HG03039 (cell line): Measurements from ENCODE around the gene ACSS1.

Source experiments
- ATAC-seq: cut with Tn5 transposase; IDR thresholded peaks from one replicate; pipeline ENCODE4 v1.9.1; 2021; ENCODE audit warnings: mild to moderate bottlenecking, moderate library complexity; ENCODE audit not compliant: unreplicated experiment

Gene ACSS1

DNA sequence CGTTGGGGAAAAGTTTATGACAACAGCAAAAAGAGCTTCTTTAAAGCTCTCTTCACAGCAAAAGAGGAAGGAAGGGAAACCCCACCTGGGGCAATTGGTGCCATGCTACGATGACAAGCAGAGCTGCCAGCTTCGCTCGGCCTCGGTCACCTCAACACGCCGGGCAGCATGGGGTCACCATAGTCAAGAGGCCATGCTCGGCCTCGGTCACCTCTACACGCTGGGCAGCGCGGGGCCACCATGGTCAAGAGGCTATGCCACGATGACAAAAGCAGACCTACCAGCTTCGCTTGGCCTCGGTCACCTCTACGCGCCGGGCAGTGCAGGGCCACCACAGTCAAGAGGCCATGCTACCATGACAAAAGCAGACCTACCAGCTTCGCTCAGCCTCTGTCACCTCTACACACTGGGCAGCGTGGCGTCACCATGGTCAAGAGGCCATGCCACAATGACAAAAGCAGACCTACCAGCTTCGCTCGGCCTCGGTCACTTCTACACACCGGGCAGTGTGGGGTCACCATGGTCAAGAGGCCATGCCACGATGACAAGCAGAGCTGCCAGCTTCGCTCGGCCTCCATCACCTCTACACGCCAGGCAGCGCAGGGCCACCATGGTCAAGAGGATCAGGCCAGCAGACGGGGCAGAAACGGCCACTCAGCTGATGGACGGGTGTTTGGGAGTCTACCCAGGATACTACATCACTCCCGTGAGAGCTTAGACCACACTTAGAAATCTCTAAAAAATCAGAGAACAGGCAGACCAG lies 77.5 kb downstream of the ACSS1 start:
- ATAC-seq: no peak

DNA sequence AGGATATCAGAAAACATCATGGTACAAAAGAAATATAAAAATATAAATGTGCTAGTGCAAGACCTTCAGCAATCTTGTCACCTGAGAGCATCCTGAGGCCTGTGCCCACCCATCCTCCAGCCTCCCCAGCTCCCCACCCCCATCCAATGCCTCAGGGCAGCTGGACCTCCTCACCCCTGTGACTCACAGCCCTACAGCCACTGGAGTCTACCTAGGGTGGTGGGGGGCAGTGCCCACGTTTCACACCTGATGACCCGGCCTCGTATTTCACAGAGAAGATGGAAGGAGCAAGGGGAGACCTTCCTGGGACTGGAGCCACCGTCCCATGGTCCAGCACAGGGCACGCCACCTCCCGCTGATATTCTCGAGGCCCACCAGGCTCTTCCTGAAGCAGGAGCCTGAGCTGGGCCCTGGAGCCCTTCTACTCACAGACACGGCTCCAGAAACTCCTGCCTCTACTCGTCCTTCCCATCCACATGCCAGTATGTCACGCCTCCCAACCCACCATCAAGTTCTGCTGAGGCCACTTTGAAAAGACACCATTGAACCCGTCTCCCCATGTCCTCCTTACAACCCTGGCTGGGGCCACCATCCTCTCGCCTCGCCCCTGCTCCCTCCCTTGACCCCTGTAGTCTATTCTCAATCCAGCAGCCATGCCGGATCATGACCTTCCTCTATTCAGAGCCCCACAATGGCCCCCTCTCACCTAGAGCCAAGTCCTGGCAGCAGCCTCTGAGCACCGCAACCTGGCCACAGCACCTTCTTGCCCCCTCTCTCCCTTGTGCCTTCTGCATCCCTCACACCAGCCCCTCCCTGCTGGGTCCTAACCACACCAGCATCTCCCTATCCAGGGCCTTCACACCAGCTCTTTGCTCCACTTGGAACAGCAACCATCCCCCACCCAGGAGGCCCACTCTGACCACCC lies 78.6 kb downstream of the ACSS1 start:
- ATAC-seq: no peak

DNA sequence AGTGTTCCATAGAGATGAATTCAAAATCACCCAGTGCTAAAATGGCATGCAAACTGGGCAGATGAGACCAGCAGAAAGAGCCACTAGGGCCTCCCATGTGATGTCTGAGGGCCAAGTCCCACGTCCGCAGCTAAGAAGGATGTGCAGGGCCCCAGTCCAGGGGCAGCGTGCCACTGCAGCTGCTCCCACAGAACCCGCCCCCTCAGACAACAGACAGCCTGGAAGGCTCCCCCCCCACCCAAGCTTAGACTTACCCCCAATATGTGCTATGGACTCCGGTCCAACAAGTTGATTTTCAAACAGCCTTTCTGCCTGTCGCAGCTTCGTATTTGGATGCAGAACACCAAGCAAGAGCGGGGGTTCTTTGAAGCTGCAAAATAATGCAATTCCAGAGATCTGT lies 79.4 kb downstream of the ACSS1 start:
- no peak for ATAC-seq

DNA sequence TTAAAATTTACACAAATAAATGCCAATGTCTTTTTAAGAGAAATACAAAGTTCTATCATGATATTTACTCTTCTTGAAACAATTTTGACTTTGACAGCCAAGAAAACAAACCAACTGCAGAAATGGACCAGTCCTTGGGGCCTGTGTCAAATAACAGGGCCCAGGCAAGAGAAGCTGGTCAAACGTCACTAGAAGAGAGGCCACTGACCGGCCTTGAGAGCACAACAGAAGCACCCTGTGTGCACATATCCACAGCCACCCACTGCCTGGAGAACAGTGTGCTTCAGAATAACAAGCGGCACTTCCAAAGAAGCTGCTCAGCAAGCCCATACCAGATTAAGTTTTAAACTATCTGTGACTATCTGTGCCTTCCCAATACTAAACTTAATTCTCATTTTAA lies 80.1 kb downstream of the ACSS1 start:
- no peak for ATAC-seq

DNA sequence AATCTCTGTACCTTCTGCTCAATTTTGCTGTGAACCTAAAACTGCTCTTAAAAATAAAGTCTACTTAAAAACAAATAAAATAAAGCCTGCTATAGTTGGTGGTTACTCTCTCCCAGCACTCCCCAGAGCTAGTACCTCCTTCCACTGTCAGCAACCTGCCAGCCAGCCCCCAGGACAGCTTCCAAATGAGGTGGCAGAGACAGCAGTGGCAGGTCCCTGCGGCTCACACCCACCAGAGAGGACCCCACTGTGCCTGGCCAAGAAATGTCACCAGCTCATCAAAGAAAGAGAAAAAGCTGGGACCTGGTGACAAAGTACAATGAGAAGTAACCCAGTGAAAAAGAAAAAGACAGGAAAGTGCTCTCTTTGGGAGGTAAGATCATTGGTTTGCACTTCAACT lies 80.6 kb downstream of the ACSS1 start:
- ATAC-seq: no peak

DNA sequence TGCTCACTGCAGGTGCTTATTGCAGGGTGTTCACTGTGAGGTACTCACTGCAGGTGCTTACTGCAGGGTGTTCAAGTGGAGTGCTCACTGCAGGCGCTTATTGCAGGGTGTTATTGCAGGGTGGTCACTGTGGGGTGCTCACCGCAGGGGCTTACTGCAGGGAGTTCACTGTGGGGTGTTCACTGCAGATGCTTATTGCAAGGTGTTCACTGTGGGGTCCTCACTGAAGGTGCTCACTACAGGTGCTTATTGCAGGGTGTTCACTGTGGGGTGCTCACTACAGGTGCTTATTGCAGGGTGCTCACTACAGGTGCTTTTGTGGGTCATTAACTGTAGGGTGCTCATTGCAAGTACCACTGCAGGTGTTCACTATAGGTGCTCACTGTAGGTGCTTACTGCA lies 85.6 kb downstream of the ACSS1 start:
- no peak for ATAC-seq

DNA sequence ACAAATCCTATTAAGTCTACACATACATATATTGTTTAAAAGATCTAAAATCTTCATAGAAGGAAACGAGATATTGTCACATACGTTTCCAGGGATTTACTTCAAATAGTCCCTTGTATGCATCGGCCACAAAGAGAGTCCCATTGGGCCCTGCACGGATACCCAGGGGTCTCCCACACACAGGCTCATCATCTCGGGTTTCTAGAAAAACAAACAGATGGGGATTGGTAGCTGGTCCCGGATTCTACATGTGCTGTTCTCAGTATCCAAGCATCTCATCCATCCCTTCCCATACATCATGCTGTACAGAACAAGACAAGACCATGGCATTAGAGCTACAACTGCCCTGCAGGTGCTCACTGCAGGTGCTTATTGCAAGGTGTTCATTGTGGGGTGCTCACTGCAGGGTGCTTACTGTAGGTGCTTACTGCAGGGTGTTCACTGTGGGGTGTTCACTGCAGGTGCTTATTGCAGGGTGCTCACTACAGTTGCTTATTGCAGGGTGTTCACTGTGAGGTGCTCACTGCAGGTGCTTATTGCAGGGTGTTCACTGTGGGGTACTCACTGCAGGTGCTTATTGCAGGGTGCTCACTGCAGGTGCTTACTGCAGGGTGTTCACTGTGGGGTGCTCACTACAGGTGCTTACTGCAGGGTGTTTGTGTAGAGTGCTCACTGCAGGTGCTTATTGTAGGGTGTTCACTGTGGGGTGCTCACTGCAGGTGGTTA lies 86.4 kb downstream of the ACSS1 start:
- ATAC-seq: no peak

DNA sequence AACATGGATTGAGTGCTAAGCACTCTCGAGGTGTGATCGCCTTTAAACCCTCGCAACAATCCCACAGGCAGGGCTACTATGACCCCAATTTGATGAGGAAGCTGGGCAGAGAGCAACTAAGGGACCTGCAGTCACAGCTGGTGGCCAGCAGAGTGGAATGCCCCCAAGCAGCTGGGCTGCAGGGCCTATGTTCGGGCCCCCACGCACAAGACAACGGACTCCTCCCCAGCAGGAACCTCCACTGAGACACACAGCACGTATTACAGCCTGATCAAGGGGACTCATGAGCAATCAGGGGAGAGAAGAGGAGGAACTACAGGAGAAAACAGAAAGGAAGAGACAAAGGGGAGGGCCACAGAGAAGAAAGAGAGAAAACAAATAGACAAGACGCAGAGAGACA lies 87.2 kb downstream of the ACSS1 start:
- ATAC-seq: no peak

DNA sequence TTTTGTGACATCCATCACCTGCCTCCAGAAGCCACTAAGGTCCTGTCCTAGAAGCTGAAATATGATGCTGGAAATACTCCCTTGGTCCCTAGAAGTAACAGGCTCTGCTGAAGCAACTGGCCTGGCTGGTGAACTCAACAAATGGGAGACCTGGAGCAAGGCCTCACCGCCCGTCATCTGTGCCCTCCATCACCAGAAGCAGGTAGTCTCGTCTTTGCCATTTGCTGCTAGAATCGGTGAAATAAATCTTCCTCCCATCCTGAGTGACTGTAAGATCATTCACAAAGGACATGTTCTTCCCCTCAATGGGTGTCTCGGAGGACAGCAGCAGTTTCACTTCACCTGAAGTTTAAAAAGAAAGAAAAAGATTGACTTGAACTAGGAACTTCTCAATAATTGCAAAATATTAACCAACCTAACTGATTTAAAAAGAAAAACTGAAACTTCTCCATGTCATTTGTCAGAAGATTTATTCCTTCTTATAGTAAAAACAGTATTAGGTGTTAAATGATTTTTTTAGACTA lies 87.8 kb downstream of the ACSS1 start:
- ATAC-seq: no peak

DNA sequence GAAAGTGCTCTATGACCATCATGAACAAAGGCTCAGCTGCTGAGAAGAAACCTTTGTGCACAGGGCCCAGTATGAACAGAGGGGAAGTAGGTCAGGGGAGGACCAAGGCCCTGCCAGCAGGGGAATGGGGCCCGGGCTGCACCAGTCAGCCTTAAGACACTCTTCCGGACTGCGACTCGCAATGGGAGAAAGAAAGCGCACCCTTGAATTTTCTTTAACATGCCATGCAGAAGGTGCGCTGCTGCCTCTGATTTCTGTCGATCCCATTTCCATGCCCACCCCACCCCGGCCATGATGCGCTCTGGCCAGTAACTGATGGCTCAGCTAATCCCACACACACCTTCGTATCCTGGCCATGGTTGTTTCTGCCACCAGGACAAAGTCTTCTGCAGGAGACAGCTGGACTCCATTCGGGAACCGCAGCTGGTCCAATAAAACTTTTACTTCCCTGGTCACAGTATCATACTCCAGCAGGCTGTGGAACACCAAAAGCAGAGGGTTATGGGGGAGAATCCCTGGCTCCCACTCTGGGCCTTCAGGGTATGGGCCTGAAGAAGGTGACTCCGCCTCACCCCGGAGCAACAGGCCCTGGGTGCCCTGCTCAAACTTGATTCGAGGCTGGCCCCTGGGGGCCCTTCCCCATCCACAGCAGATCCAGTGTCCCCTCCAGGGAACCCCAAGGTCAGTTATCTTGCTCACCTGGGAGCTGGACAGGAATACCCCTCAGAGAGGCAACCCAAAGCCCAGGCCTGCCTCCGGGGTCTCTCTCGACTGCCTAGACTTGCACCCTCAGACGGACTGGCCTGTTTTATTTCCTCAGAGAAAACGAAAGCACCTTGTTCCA lies 88.5 kb downstream of the ACSS1 start:
- no peak for ATAC-seq

DNA sequence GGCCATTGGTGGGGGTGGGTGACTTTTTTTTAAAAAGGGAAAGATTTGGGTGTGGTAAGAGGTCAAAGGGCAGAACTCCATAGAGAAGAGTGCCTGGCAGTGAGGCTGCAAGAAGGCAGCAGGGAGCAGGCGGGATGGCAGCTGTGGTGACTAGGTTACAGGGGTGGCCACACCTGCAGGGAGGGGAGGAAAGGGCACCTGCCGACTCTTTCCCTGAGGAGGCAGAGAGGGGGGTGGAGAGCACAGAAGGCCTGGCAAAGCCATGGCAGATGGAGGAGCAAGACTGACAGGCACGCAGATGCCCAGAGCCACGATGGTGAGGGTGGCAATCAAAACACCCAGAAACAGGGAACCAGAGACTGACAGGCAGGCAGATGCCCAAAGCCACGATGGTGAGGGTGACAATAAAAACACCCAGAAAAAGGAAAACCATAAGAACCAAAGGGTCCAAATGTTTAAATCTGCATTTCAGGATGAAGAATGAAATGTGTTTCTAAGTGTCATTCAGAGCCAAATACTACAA lies 89.6 kb downstream of the ACSS1 start:
- no peak for ATAC-seq

DNA sequence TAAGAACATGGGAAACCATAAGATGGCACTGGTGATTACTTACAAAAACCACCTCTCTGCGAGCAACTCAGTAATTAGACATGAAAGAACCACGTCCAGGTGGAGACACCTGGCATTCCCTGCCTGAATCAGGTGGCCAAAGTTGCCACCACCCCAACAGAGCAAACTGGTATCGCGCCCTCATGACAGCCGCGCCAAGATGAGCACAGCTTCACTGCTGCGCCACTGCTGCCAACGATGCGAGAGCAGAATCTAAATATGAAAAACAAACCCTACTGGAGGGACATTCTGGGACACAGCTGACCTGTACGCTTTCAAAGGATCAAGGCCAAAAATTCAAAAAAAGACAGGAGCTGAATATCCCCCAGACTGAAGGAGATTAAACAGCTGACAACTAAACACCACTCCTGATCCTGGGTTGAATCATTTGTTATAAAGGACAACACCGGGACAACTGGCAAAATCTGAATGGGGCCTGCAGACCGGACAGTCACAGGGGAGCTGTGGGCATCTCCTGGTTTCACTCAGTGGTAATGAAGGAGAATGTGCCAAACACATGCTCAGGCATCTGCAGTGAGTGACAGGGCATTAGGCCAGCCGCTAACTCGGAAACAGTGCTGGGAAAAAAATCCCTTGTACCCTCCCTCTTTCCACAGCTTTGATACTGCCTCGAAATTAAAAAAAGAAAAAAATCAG lies 91.5 kb downstream of the ACSS1 start:
- ATAC-seq: no peak

DNA sequence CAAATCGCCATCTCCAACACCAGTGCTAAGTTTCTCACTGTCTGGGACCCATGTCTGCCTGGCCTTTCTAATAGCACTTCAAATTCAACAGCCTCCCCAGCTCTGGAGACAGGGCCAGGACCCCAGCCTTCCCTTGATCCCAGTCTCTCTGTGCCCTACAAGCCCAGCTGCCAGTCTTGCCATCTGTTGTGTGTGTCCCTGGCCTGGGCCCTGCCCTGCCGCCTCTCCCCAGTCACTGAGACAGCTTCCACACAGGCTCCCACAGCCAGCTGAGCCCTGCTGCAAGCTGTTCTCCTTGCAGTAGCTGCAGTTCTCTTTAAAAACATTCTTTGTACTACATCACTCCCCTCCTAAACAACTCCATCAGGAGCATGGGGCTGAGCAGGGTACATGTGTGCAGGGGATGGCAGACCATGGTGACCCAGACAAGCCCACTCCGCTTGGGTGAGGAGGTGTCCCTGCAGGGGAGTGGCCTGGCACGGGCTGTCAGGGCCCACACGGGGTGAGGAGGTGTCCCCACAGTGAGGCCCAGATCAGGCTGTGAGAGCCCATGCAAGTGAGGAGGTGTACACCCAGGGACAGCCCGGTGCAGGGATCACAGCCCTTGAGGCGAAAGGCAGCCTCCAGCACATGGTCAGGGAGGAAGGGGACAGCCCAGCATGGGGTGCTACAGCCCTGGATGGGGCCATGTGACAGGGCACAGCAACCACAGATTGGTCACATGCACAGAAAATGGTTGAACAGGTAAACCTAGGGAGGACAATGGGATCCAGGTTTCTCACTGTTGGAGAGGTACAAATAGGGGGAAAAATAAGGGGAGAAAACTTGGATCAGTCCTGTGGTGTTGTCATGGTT lies 92.6 kb downstream of the ACSS1 start:
- ATAC-seq: no peak

DNA sequence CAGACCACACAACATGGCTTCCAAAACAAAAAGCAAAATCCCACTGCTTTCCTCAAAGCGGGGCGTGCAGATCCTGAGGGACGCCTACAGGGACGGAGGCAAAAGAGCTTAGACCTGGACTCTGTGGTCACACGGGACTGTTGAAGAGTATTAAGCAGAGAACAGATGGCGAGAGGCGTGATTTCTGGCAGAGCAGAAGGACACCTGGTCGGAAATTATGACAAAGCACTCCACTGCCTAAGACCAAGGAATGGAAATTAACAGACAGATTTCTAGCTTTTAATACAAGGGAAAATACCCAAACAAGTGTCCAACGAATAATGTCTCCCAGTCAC lies 93.5 kb downstream of the ACSS1 start:
- no peak for ATAC-seq

DNA sequence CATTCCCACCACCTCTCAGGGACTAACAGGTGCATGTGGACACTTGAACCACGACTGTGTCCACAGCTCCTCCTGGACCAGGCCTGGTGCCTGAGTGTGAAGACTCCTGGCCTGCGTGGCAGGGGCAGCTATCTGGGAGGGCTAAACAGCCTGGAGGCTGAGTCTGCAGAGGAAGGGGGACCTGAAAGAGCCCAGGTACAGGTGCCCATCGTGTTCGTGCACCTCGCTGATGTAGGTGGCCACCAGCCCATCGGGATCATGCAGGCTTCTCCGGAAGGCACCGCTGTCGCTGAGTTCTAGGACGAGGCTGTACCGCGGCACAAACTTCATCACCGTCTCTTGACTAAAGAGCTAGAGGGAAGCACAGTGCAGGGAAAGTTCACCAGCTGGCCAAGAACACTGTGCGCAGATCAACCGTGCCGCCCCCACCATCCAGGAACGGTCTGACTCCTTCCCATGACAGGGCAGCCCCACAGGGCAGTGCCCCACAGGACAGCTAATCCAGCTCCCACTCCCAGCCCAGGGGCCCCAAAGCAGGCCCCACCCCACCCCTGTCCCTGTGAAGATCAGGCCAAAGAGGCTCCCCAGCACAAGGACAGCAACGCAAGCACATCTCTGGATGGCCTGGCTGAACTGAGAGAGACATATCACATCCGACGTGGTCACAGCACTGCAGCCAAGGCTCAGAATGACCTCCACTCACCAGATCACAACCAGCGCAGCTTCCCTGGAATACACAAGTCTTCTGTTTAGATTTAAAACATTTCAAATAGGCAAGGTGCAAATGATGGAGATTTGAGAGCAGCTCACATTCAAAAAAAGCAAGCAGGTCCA lies 94.0 kb downstream of the ACSS1 start:
- no peak for ATAC-seq

DNA sequence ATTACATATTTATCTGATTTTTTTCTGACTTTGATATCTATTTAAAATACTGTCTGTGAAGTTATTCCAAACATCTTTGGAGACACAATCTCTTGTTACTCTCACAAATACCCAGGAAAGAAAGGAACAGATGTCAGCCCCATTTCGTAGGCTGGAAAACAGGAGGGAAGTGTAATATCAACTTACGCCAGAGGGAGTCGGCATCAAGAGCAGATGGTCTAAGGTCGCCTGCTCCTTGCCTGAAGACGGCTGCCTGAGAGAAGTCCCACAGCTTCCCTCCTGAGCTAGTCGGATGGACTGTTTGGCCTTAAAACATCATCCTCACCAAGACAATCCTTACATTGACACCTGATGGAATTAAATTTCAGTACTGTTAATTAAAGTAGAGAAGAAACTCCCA lies 95.4 kb downstream of the ACSS1 start:
- ATAC-seq: no peak

DNA sequence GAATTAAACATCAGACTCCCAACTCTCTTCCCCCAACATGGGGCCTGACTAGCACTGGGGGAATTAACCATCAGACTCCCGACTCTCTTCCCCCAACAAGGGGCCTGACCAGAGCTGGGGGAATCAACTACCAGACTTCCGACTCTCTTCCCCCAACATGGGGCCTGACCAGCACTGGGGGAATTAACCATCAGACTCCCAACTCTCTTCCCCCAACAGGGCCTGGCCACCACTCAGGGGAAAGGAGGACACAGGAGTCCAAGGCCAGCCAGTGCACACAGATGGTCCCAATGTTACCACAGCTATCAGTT lies 95.8 kb downstream of the ACSS1 start:
- ATAC-seq: no peak
